K562 (cell line): Measurements from ENCODE around the gene COL9A2. TPM values are rescaled to one million over a fixed set of nuclear protein-coding genes. Genes with fewer than 3 reads are reported as not detected.

Experiments
- ATAC-seq: fragments of 200-7000 bp; cut with Tn5 transposase; 3 replicates; pipeline ENCODE4 v1.9.1; 2020; ENCODE audit warnings: moderate library complexity
- BruUV-seq: library from RNA; stranded (reverse); fragments of 400-500 nt; replicated peaks from 2 replicates; lab custom pipeline; 2021; lab: Mats Ljungman, UMichigan
- CTCF ChIA-PET: fragments of 300-600 bp; formaldehyde crosslinking; extraction: SDS; loops from one replicate; lab custom pipeline; 2021; ENCODE audit warnings: low intra/inter-chr PET ratio; lab: Yijun Ruan, JAX
- POLR2A ChIA-PET: fragments of 300-600, 350-650 bp; sonication (Branson Sonifier 250); formaldehyde crosslinking; extraction: SDS; loops from one replicate; lab custom pipeline; 2021; ENCODE audit warnings: antibody characterized with exemption, inconsistent platforms; lab: Yijun Ruan, JAX
- DNase-seq, 4 experiments: peaks; one replicate each; pipeline versions ENCODE4 v3.0.0 to v3.0.0-alpha.2; 2011 to 2018; ENCODE audit warnings: low spot score in 3 of 4, mixed read lengths in 3 of 4; ENCODE audit errors: extremely low read depth in 1 of 4
- FAIRE-seq: peaks from 2 replicates; lab custom pipeline; 2011; peaks lifted over from hg19 to GRCh38; lab: Jason Lieb, UNC
- H2AFZ ChIP-seq: 2 replicates; pipeline ENCODE4 v1.6.0; 2011; ENCODE audit warnings: low read depth, low read length, control low read depth, inconsistent platforms
- H3K27ac ChIP-seq: fragments of 200-600 bp; 3 replicates; pipeline ENCODE4 v1.8.0; 2011; ENCODE audit warnings: low read depth, mild to moderate bottlenecking, control low read depth, inconsistent platforms, low read length, moderate library complexity, mixed read lengths; ENCODE audit errors: extremely low read depth
- H3K27me3 ChIP-seq, 2 experiments: fragments of 300-600 bp in 1 of 2; 2 replicates in 1 of 2; 3 replicates in 1 of 2; pipeline versions ENCODE4 v1.6.0 to v1.8.0; 2011; ENCODE audit warnings: inconsistent platforms in 2 of 2, low read length in 2 of 2, mild to moderate bottlenecking in 1 of 2, mixed read lengths in 1 of 2, moderate library complexity in 1 of 2; ENCODE audit not compliant: control insufficient read depth in 2 of 2, insufficient read depth in 2 of 2
- H3K36me3 ChIP-seq: fragments of 300-600 bp; 3 replicates; pipeline ENCODE4 v1.8.0; 2011; ENCODE audit warnings: mild to moderate bottlenecking, low read length, inconsistent platforms; ENCODE audit not compliant: control insufficient read depth, insufficient read depth
- H3K4me1 ChIP-seq, 2 experiments: fragments of 200-600 bp in 1 of 2; replicated peaks in 1 of 2; 2 replicates in 1 of 2; 3 replicates in 1 of 2; pipeline versions ENCODE4 v1.5.1 to v1.8.0; 2011; ENCODE audit warnings: inconsistent platforms in 2 of 2, low read length in 2 of 2, mild to moderate bottlenecking in 1 of 2, mixed read lengths in 1 of 2, moderate library complexity in 1 of 2; ENCODE audit not compliant: control insufficient read depth in 2 of 2, insufficient read depth in 2 of 2
- H3K4me2 ChIP-seq: 2 replicates; pipeline ENCODE4 v1.6.1; 2011; ENCODE audit warnings: low read length, control low read depth, inconsistent platforms, mixed read lengths; ENCODE audit not compliant: insufficient read depth
- H3K4me3 ChIP-seq: fragments of 200-600 bp; sonication (generic), shearing (Covaris generic); 2 replicates; pipeline ENCODE4 v1.5.1; 2016; ENCODE audit warnings: control low read depth, inconsistent platforms
- H3K79me2 ChIP-seq: fragments of 200-600 bp; 3 replicates; pipeline ENCODE4 v1.8.0; 2011; ENCODE audit warnings: low read length, inconsistent platforms; ENCODE audit not compliant: control insufficient read depth, insufficient read depth
- H3K9ac ChIP-seq, 2 experiments: 2 replicates each; pipeline versions ENCODE4 v1.6.0 to v1.6.1; 2011; ENCODE audit warnings: low read depth in 2 of 2, low read length in 2 of 2, control low read depth in 1 of 2, inconsistent platforms in 1 of 2, mild to moderate bottlenecking in 1 of 2, mixed read lengths in 1 of 2; ENCODE audit not compliant: insufficient read depth in 1 of 2
- H3K9me1 ChIP-seq: one replicate; pipeline ENCODE4 v1.6.0; 2011; ENCODE audit warnings: inconsistent platforms, mild to moderate bottlenecking, low read length, moderate library complexity; ENCODE audit not compliant: control insufficient read depth, insufficient read depth
- H3K9me3 ChIP-seq: replicated peaks from 2 replicates; pipeline ENCODE4 v1.5.1; 2011; ENCODE audit warnings: low read depth, low read length, inconsistent platforms; ENCODE audit not compliant: control insufficient read depth, insufficient read depth
- H4K20me1 ChIP-seq: replicated peaks from 2 replicates; pipeline ENCODE4 v1.6.1; 2011; ENCODE audit warnings: low read length, inconsistent platforms, mixed read lengths; ENCODE audit not compliant: control insufficient read depth, insufficient read depth
- ARHGAP35 ChIP-seq: fragments of 450-650 bp; IDR thresholded peaks from 2 replicates; pipeline ENCODE4 v1.6.1; 2018; ENCODE audit not compliant: partially characterized antibody
- BCL6 ChIP-seq: fragments of 250-450 bp; sonication (Bioruptor Pico); IDR thresholded peaks from 2 replicates; pipeline ENCODE4 v1.4.0; 2020
- CREM ChIP-seq: IDR thresholded peaks from 2 replicates; pipeline ENCODE4 v1.6.1; 2014; ENCODE audit warnings: antibody characterized with exemption, low read depth
- ELF4 ChIP-seq: fragments of 450-650 bp; formaldehyde crosslinking; IDR thresholded peaks from 2 replicates; pipeline ENCODE4 v1.4.0; 2022; ENCODE audit warnings: missing genetic modification characterization
- HDAC1 ChIP-seq, 2 experiments: fragments of 450-650 bp; IDR thresholded peaks; 2 replicates each; pipeline ENCODE4 v1.6.1; 2016 to 2017; ENCODE audit warnings: inconsistent platforms in 1 of 2, mild to moderate bottlenecking in 1 of 2, moderate library complexity in 1 of 2
- POLR2B ChIP-seq: fragments of 450-650 bp; IDR thresholded peaks from 2 replicates; pipeline ENCODE4 v1.6.1; 2018; ENCODE audit warnings: low read depth; ENCODE audit not compliant: partially characterized antibody
- SUPT5H ChIP-seq: fragments of 450-650 bp; IDR thresholded peaks from 2 replicates; pipeline ENCODE4 v1.6.1; 2016
- ZNF57 ChIP-seq: fragments of 450-650 bp; formaldehyde crosslinking; IDR thresholded peaks from 2 replicates; pipeline ENCODE4 v1.4.0; 2020; ENCODE audit warnings: mild to moderate bottlenecking, moderate library complexity
- ZNF644 ChIP-seq: fragments of 200-800 bp; sonication (Bioruptor generic); IDR thresholded peaks from 2 replicates; pipeline ENCODE4 v1.6.1; 2016; ENCODE audit warnings: low read depth, missing genetic modification characterization, missing compliant biosample characterization
- ZNF707 ChIP-seq: fragments of 250-450 bp; sonication (Bioruptor Pico); conservative IDR thresholded peaks from 2 replicates; pipeline ENCODE4 v1.8.0; 2022; ENCODE audit warnings: inconsistent platforms, mild to moderate bottlenecking, moderate library complexity
- whole genome bisulfite sequencing: fragments of 100-300 bp; shearing (Covaris generic); methylation state at CpG from one replicate; pipeline ENCODE4 v1.1.6; 2016; ENCODE audit warnings: low coverage, mixed read lengths; ENCODE audit not compliant: insufficient coverage; ENCODE audit errors: missing lambda C conversion rate; 5-methylcytosine and 5-hydroxymethylcytosine counted together
- in situ Hi-C: fragments of 300-500 bp; cut with MboI; formaldehyde crosslinking; loops from 4 replicates; pipeline ENCODE4 v1.15.0; 2018; ENCODE audit warnings: inconsistent platforms, mixed read lengths
- intact Hi-C: fragments of 100-400 bp; cut with micrococcal nuclease; formaldehyde crosslinking; loops from 2 replicates; pipeline ENCODE4 v1.14.2; 2022
- polyA plus RNA-seq, 8 experiments: library from polyadenylated mRNA; depleted of rRNA in 4 of 8; stranded (reverse) in 5 of 8; unstranded in 3 of 8; fragments of >200 nt; fragmentation: Nextera tagmentation in 2 of 8; fragmentation: Illumina TruSeq in 1 of 8; extraction: Ambion mirVana in 2 of 8; extraction: Trizol in 1 of 8; gene quantifications; 2 replicates each; pipeline versions ENCODE4 v1.2.1 to v1.2.3, GENCODE V29; 2011 to 2014; ENCODE audit warnings: inconsistent platforms in 1 of 8, missing spikeins in 1 of 8
- total RNA-seq, 7 experiments: library from RNA; depleted of rRNA in 6 of 7; stranded (reverse); fragments of >200 nt in 6 of 7; fragmentation: Illumina TruSeq in 2 of 7; extraction: Trizol in 2 of 7; gene quantifications; 2 replicates each; pipeline versions ENCODE4 v1.2.1 to v1.2.3, GENCODE V29; 2011 to 2021; ENCODE audit warnings: low replicate concordance in 1 of 7
- TF ChIP-seq, protein P1 (sequence below): fragments of 200-800 bp; sonication (Bioruptor generic); IDR thresholded peaks from 2 replicates; pipeline ENCODE4 v1.6.1; 2017; ENCODE audit warnings: missing genetic modification characterization, missing compliant biosample characterization

Gene COL9A2
- total and polyA plus RNA-seq, 9 of the 15 experiments (the other 6 are each of a cell fraction or from before 2014, with no cell fraction given) = 0.03 to 2.2 (median 0.31) TPM

DNA sequence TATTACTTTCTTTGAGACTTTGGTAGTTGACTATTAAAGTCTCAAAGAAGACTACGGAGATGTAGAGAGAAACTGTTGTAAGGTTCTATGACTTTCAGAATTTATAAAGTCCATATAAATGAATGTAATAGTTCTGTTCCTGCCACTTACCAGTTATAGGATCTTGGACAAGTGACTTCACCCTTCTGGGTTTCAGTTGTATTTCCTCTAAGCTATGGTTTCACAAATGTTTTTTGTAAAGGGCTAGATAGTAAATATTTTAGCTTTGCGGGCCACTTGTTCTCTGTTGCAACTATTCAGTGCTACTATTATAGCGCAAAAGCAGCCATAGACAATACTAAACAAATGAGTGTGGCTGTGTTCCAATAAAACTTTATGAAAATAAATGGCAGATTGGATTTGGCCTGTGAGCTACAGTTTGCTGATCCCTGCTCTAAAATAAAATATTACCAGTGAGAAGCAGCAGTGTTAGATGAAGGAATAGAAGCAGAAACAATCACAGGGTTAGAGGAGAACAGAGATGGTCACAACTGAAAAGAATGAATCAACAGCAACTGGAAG, 44.4 kb downstream of the COL9A2 start (continued):
- TF ChIP-seq, protein P1, sequence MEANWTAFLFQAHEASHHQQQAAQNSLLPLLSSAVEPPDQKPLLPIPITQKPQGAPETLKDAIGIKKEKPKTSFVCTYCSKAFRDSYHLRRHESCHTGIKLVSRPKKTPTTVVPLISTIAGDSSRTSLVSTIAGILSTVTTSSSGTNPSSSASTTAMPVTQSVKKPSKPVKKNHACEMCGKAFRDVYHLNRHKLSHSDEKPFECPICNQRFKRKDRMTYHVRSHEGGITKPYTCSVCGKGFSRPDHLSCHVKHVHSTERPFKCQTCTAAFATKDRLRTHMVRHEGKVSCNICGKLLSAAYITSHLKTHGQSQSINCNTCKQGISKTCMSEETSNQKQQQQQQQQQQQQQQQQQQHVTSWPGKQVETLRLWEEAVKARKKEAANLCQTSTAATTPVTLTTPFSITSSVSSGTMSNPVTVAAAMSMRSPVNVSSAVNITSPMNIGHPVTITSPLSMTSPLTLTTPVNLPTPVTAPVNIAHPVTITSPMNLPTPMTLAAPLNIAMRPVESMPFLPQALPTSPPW (CRISPR knock-in tag) = no peak

DNA sequence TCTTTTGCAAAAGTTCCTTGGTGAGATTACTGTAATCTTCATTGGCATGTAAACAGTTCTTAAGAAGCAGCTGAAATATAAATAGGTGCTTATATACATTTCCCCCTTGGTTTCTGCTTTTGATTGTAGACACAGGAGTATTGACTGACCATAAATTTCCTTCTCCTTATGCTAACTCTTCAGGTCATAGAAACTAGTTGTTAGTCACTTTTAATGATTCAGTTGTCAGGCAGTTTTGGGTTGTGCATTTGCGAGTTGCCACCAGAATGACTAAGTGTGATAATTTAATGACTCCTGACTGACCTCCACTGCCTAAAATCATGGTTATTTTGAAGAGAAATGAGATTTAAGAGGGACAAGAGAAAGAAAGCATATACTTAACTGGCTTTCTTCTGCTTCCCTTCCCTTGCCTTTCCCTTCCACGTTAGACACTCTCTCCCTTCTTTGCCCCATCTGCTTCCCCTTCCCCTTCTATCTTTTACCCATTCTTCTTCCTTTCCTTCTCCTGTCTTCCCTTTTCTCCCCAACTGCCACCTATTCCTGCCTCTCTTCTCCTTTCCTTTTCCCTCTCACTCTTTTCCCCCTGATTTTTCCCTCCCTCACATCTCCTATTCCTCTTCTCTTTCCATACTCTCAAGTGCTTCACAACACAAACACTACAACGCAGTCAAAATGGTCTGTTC, 46.8 kb downstream of the COL9A2 start:
- in situ Hi-C loops = no loop called here
- ChIA-PET POLR2A (interaction anchor here (0.6 to 1.7 kb wide), 3 partner anchors 8 to 50 kb away, joined by 3 to 4 read pairs (median 3); no protein-coding TSS in a partner anchor), CTCF (no interaction called here)
- Histone ChIP-seq H3K9me1 (no peaks in the 10 kb centered on the region), H3K36me3 (peaks cover 89% of the 10 kb centered on the region), H3K27ac (no peak overlapping the region), H4K20me1 (no peaks in the 10 kb centered on the region), H2AFZ (no peak overlapping the region), H3K4me3 (no peak overlapping the region), H3K4me1 (no peaks in the 10 kb centered on the region), H3K79me2 (peaks cover 13% of the 10 kb centered on the region; the same call in 1 of the 3 replicates), H3K9ac (no peak overlapping the region), H3K9me3 (no peaks in the 10 kb centered on the region), H3K27me3 (no peaks in the 10 kb centered on the region), H3K4me2 (no peak overlapping the region)
- DNase-seq = no peak
- TF ChIP-seq ZNF707 = no peak
- no peak for TF ChIP-seq CREM
- no peak for TF ChIP-seq BCL6 (CRISPR knock-in tag)
- 0 out of 2 replicates have a peak, but pooled peaks have one; percentile 33 for TF ChIP-seq ELF4
- no peak for TF ChIP-seq ZNF644 (tag)
- TF ChIP-seq ARHGAP35 = peak; percentile 50
- 0 out of 4 replicates have a peak, but pooled peaks of 1 of the 2 experiments have one; percentile 21 for TF ChIP-seq HDAC1 (IDR thresholded peaks at IDR 0.05)
- TF ChIP-seq SUPT5H = 0 out of 2 replicates have a peak, but pooled peaks have one; percentile 29
- TF ChIP-seq ZNF57 (CRISPR knock-in tag) = no peak
- no peak for TF ChIP-seq POLR2B
- intact Hi-C loops = no loop called here
- no TSS peak for BruUV-seq
- WGBS = 86% methylated on average over 2 of the region's 3 CpGs
- FAIRE-seq = no peak
- no peak for ATAC-seq
